ENCODE measurements around the gene SUN1.

DNA sequence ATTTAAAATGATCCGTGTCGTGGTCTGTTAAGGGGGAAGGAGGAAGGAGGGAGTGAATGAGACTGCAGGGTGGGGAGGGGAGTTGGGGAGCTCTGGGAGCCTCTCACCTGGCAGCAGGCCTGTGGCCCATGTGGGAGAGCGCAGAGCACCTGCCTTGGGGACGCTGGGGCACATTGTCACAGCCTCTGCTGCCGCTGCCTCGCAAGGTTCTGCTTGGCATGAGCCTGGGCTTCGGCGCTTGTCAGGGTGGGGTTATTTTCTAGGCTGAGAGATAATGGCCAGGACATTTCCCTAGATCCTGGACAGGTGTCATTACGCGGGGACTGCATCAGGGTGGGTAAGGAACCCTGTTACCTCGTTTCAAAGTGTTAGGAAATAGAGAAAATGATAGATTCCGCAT is 2.2 kb upstream of the SUN1 start:
- TF ChIP-seq, protein P1, sequence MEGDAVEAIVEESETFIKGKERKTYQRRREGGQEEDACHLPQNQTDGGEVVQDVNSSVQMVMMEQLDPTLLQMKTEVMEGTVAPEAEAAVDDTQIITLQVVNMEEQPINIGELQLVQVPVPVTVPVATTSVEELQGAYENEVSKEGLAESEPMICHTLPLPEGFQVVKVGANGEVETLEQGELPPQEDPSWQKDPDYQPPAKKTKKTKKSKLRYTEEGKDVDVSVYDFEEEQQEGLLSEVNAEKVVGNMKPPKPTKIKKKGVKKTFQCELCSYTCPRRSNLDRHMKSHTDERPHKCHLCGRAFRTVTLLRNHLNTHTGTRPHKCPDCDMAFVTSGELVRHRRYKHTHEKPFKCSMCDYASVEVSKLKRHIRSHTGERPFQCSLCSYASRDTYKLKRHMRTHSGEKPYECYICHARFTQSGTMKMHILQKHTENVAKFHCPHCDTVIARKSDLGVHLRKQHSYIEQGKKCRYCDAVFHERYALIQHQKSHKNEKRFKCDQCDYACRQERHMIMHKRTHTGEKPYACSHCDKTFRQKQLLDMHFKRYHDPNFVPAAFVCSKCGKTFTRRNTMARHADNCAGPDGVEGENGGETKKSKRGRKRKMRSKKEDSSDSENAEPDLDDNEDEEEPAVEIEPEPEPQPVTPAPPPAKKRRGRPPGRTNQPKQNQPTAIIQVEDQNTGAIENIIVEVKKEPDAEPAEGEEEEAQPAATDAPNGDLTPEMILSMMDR (IDR thresholded peaks at IDR 0.05) = no peak
- no peak for TF ChIP-seq POLR2A (IDR thresholded peaks at IDR 0.05)
